Large intestine (tissue), 3 donors: ENCODE data around the gene ZNF554. TPM values are rescaled to one million over a fixed set of nuclear protein-coding genes. Genes with fewer than 3 reads are reported as not detected.
A peak's percentile ranks its signal among the peaks of the same experiment; 100 is the strongest.

Experiments
- DNase-seq, 2 donors: peaks; one replicate each; pipeline versions ENCODE4 v3.0.0 to v3.0.0-alpha.2; 2013
- H3K27ac ChIP-seq: one replicate; pipeline ENCODE4 v1.5.1; 2013; ENCODE audit warnings: low read length
- H3K27me3 ChIP-seq: 2 replicates; pipeline ENCODE4 v1.6.1; 2013; ENCODE audit warnings: low read length; ENCODE audit not compliant: control insufficient read depth, insufficient read depth
- H3K36me3 ChIP-seq: 2 replicates; pipeline ENCODE4 v1.6.1; 2013; ENCODE audit warnings: low read length; ENCODE audit not compliant: control insufficient read depth, insufficient read depth
- H3K4me1 ChIP-seq: one replicate; pipeline ENCODE4 v1.6.1; 2013; ENCODE audit warnings: low read length; ENCODE audit not compliant: control insufficient read depth, insufficient read depth
- H3K4me3 ChIP-seq: one replicate; pipeline ENCODE4 v1.5.1; 2013; ENCODE audit warnings: low read length
- H3K9me3 ChIP-seq: one replicate; pipeline ENCODE4 v1.6.1; 2013; ENCODE audit warnings: mild to moderate bottlenecking, low read depth, low read length, moderate library complexity; ENCODE audit not compliant: control insufficient read depth
- whole genome bisulfite sequencing: methylation state at CpG from one replicate; pipeline ENCODE4 v1.1.5; 2013; ENCODE audit warnings: low lambda C conversion rate; ENCODE audit not compliant: insufficient coverage; 5-methylcytosine and 5-hydroxymethylcytosine counted together
- polyA plus RNA-seq: library from polyadenylated mRNA; unstranded; fragments of 120-200 nt; gene quantifications from one replicate; pipeline ENCODE4 v1.2.1, GENCODE V29; 2013

ZNF554 gene
- polyA plus RNA-seq, 1 donor = 5.5 TPM

- H3K27me3 ChIP-seq = no peaks in the 10 kb centered on the region
- no CpG with 5 or more reads among the region's 13 CpGs for WGBS
- H3K9me3 ChIP-seq = peaks cover 18% of the 10 kb centered on the region
- no peaks in the 10 kb centered on the region for H3K4me1 ChIP-seq
- DNase-seq = no peak
- no peak overlapping the region for H3K27ac ChIP-seq
- peaks cover 29% of the 10 kb centered on the region for H3K36me3 ChIP-seq
- H3K4me3 ChIP-seq = no peak overlapping the region
These were observed 8.3 kb downstream of the ZNF554 start for GRCh38 chr19:2827840-2828489.

DNA sequence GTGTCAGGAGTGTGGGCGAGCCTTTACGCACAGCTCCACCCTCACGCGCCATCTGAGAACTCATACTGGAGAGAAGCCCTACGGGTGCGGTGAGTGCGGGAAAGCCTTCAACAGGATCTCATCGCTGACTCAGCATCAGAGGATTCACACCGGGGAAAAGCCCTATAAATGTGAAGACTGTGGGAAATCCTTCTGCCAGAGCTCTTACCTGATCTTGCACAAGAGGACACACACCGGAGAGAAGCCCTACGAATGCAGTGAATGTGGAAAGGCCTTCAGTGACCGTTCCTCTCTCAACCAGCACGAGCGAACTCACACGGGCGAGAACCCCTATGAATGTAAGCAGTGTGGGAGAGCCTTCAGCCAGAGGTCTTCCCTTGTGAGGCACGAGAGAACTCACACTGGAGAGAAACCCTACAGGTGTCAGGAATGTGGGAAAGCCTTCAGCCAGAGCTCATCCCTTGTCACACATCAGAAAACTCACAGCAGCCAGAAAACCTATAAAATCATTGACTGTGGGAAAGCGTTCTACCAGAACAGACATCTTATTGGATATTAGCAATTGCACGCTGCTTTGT is 14.7 kb downstream of the ZNF554 start:
- no peak overlapping the region for H3K27ac ChIP-seq
- no peaks in the 10 kb centered on the region for H3K4me1 ChIP-seq
- WGBS = 100% methylated on average over 3 of the region's 19 CpGs
- no peaks in the 10 kb centered on the region for H3K27me3 ChIP-seq
- no peak overlapping the region for H3K4me3 ChIP-seq
- H3K36me3 ChIP-seq = peaks cover 30% of the 10 kb centered on the region
- peaks cover 69% of the 10 kb centered on the region for H3K9me3 ChIP-seq
- DNase-seq = no peak

DNA sequence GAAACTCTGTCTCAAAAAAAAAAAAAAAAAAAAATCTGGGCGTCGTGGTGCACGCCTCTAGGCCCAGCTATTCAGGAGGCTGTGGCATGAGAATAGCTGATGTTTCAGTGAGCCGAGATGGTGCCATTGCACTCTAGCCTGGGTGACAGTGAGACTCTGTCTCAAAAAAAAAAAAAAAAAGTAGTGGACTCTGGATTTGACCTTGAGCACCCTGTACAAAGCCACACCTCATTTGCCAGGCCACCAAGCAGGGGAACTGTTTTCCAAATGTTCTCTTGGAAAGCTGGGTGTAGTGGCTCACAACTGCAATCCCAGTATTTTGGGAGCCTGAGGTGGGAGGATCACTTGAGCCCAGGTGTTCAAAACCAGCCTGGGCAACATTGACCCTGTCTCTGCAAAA is 17.8 kb downstream of the ZNF554 start:
- DNase-seq = no peak
- H3K27me3 ChIP-seq = no peaks in the 10 kb centered on the region
- H3K4me1 ChIP-seq = no peaks in the 10 kb centered on the region
- peaks cover 70% of the 10 kb centered on the region for H3K9me3 ChIP-seq
- no peak overlapping the region for H3K4me3 ChIP-seq
- peaks cover 26% of the 10 kb centered on the region for H3K36me3 ChIP-seq
- no peak overlapping the region for H3K27ac ChIP-seq
- WGBS = no CpG with 5 or more reads among the region's 4 CpGs

DNA sequence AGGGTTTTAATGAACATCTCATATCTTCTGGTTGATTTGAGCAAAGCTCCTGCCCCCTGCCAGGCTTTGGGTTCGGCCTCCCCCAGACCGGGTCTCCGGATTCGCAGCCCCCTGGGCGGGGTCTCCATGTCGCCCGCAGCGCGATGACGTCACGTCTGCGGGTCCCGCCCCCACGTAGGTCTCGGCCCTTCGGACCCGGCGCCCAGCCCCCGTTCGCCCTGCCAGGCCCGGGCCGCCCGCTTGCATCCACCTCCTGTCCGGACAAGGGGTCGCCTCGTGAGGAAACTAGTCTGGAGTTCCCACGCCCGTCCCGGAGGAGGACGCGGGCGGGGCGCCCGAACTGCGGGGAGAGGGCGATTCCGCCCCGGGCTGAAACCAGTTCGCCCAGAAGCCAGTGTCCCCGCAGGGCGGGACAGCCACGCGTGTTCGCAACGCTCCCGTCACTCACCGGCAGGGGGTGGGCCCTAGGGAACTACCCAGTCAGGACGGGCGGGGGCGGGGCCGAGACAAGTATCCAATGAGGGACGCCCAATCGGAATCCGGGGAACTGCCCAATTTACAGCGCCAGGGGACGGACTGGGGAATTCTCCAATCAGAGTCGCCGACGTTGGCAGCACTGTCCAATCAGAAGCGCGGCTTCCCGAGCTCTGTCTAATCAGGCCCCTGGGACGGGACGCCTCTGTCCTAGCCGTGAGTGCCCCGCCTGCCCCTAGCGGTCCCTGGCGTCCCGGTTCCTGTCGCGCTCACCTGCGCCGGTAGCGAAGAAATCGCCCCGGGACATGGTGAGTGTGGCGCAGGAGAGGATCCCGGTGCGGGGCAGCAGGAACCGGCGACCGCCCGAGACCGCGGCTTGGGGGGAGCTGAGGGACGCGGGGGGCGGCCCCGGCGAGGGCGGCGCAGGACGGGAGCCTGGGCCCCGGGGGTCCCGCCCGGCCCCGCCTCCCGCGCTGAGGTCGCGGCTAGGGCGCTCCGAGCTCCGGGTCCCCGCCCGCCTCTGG is 21.4 kb downstream of the ZNF554 start, which contains the start of gene ZNF555:
Gene ZNF555, plus strand, starts transcription at position 682 of the 998 bp plus-strand sequence. Its CDS starts 98 bp downstream, at position 780.
- Histone ChIP-seq H3K4me3 (peak within 1 kb of the TSS; percentile 90), H3K36me3 (peaks cover 5% of the 10 kb centered on the region), H3K27me3 (no peaks in the 10 kb centered on the region), H3K27ac (peak within 1 kb of the TSS; percentile 89), H3K9me3 (peaks cover 42% of the 10 kb centered on the region), H3K4me1 (no peaks in the 10 kb centered on the region)
- peak; percentile 98 to 99 for DNase-seq
- WGBS = no CpG with 5 or more reads among the region's 106 CpGs

GRCh38 chr19:2841855-2842574 is 22.3 kb downstream of the ZNF554 start:
- Histone ChIP-seq H3K4me1 (no peaks in the 10 kb centered on the region), H3K36me3 (peaks cover 8% of the 10 kb centered on the region), H3K27ac (no peak overlapping the region), H3K27me3 (no peaks in the 10 kb centered on the region), H3K9me3 (peaks cover 33% of the 10 kb centered on the region), H3K4me3 (peak overlapping the region; percentile 52)
- WGBS = no CpG with 5 or more reads among the region's 62 CpGs
- DNase-seq = peak in 1 of 2 donors; percentile 34

DNA sequence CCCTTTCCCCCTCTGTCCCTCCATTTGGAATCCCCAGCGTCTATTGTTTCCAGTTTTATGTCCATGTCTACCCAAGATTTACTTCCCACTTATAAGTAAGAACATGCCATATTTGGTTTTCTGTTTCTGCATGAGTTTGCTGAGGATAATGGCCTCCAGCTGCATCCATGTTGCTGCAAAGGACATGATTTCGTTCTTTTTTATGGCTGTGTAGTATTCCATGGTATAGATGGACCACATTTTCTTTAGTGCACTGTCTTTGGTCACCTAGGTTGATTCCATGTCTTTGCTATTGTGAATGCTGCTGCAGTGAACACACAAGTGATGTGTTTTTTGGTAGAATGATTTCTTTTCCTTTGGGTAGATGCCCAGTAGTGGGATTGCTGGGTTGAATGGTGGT is 25.4 kb downstream of the ZNF554 start:
- no peak for DNase-seq
- H3K4me1 ChIP-seq = no peaks in the 10 kb centered on the region
- no peak overlapping the region for H3K4me3 ChIP-seq
- no CpG with 5 or more reads among the region's 2 CpGs for WGBS
- H3K27me3 ChIP-seq = no peaks in the 10 kb centered on the region
- H3K9me3 ChIP-seq = peaks cover 18% of the 10 kb centered on the region
- H3K27ac ChIP-seq = no peak overlapping the region
- H3K36me3 ChIP-seq = peaks cover 11% of the 10 kb centered on the region

DNA sequence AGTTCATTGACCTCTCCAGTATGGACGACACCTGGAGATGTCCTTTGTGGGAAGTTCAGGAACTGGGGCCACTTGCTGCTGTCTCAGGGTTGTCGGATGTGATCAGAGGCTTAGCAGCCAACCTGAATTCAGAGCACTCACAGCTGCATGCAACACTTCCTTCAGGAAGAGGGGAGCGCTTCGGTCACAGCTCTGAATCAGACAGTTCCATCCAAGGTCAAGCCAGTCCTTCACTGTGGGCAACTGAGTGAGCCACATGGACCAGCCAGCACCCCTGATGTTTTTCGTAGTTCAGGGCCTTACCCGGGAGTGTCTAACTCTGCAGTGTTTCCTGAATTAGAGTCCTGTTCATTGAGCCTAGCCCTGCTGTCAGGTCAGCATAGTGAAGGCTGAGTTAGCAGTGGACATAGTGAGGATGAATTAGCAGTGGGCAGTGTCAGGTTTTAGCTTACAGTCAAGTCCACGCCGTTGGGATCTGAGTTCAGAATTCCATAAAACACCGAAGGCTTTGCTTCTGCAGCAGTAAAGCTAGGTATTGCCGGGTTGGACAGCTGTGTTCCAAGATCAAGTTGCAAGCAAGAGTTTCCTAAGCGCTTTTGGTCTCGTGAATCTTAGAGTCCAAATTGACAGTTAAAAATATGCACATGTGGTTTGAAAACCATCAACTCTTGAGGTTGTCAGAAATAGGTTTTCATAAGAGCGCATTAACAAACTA is 26.7 kb downstream of the ZNF554 start:
- DNase-seq = no peak
- no peaks in the 10 kb centered on the region for H3K27me3 ChIP-seq
- WGBS = 100% methylated on average over 1 of the region's 13 CpGs
- H3K27ac ChIP-seq = no peak overlapping the region
- no peak overlapping the region for H3K4me3 ChIP-seq
- peaks cover 14% of the 10 kb centered on the region for H3K36me3 ChIP-seq
- peaks cover 13% of the 10 kb centered on the region for H3K9me3 ChIP-seq
- no peaks in the 10 kb centered on the region for H3K4me1 ChIP-seq

DNA sequence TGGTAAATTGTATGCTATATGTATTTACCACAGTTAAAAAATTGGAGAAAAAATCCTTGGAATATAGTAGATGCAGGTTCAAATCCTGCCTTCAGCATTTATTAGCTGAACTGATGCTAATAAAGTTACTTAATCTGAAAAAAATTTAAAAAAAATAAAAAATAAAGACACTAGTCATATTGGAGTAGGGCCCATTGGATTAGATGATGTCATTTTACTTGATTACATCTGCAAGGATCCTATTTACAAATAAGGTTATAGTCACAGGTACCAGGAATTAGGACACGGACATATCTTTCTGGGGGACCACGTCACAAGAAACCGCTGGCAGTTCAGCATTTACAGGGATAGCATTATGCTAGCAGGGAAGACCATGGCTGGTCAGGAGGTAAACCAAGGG is 27.8 kb downstream of the ZNF554 start:
- WGBS = no CpG with 5 or more reads among the region's 3 CpGs
- DNase-seq = no peak
- Histone ChIP-seq H3K27me3 (no peaks in the 10 kb centered on the region), H3K36me3 (peaks cover 26% of the 10 kb centered on the region), H3K27ac (no peak overlapping the region), H3K4me1 (no peaks in the 10 kb centered on the region), H3K9me3 (peaks cover 13% of the 10 kb centered on the region), H3K4me3 (no peak overlapping the region)

DNA sequence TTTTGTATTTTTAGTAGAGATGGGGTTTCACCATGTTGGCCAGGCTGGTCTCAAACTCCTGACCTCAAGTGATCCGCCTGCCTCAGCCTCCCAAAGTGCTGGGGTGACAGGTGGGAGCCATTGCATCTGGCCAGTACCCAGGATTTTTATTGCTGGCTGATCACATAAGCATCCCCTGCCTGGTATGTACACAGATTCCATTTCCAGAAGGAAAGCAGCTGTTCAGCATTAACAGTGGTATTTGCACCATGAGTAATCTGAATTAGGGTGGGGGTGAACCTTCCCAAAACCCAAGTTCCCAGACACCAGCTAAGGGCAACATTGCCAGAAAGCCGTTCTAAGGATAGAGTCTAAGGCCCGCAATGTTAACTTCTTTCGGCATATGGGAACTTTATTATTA is 28.9 kb downstream of the ZNF554 start:
- no peaks in the 10 kb centered on the region for H3K27me3 ChIP-seq
- WGBS = no CpG with 5 or more reads among the region's 4 CpGs
- H3K9me3 ChIP-seq = peaks cover 13% of the 10 kb centered on the region
- no peaks in the 10 kb centered on the region for H3K4me1 ChIP-seq
- H3K36me3 ChIP-seq = peaks cover 37% of the 10 kb centered on the region
- no peak overlapping the region for H3K27ac ChIP-seq
- no peak for DNase-seq
- no peak overlapping the region for H3K4me3 ChIP-seq
